GM10248 (cell line): ENCODE data around the gene SLC4A4.

ENCODE experiments used
- CTCF ChIA-PET: fragments of 300-600 bp; sonication (Branson Sonifier 250); formaldehyde crosslinking; extraction: SDS; loops from one replicate; lab custom pipeline; 2021; ENCODE audit warnings: antibody characterized with exemption; lab: Yijun Ruan, JAX
- POLR2A ChIA-PET: fragments of 350-650 bp; sonication (Branson Sonifier 250); formaldehyde crosslinking; extraction: SDS; loops from one replicate; lab custom pipeline; 2020; ENCODE audit warnings: antibody characterized with exemption; lab: Yijun Ruan, JAX
- DNase-seq: peaks from one replicate; pipeline ENCODE4 v3.0.0; 2012; ENCODE audit errors: extremely low spot score
- TF ChIP-seq, protein P1 (sequence below): IDR thresholded peaks from 2 replicates; pipeline ENCODE4 v1.5.1; 2012; ENCODE audit warnings: mild to moderate bottlenecking, low read depth; ENCODE audit errors: extremely low read depth, missing control alignments, control extremely low read depth

Gene SLC4A4

DNA sequence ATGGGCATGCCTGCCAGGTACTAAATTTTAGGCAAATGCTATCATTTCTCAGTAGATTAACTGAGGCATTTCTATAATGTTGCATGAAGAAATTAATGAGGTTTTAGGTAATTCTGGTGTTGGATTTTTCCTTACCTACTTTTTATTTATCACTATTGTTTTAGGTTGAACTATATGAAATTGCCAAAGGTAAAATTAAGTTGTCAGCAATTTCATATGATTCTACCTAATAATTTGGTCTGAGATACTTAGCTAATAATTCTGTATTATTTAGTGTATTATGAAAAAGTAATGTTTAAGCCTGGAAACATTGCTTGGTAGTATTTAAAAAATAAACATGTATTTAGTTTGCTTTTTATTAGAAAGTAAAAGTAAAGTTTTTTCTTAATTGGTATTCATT, 22.7 kb downstream of the SLC4A4 start:
- TF ChIP-seq, protein P1, sequence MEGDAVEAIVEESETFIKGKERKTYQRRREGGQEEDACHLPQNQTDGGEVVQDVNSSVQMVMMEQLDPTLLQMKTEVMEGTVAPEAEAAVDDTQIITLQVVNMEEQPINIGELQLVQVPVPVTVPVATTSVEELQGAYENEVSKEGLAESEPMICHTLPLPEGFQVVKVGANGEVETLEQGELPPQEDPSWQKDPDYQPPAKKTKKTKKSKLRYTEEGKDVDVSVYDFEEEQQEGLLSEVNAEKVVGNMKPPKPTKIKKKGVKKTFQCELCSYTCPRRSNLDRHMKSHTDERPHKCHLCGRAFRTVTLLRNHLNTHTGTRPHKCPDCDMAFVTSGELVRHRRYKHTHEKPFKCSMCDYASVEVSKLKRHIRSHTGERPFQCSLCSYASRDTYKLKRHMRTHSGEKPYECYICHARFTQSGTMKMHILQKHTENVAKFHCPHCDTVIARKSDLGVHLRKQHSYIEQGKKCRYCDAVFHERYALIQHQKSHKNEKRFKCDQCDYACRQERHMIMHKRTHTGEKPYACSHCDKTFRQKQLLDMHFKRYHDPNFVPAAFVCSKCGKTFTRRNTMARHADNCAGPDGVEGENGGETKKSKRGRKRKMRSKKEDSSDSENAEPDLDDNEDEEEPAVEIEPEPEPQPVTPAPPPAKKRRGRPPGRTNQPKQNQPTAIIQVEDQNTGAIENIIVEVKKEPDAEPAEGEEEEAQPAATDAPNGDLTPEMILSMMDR, result no peak
- ChIA-PET POLR2A (no interaction called here), CTCF (interaction anchor here (1.1 kb wide), 1 partner anchor 13 kb away, joined by 3 read pairs; no protein-coding TSS in a partner anchor)
- no peak for DNase-seq

DNA sequence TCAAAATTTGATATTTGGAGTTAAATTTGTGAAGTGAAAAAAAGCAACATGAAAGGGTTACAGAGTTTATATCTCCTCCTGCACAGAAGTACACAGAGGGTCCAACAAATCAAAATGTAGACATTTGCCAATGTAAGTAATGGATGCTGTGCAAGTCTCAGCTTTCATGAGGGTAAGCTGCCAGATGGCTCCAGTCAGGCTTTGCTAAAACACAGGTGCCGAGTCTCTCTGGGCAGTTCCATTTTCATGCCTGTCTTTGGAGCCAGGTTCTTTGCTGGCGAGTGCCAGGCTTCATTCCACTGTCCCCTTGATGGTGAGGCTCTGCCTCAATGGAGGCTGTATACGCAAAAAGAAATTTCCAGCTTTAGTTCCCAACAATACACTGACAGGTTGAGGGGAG, 27.9 kb downstream of the SLC4A4 start:
- POLR2A ChIA-PET, result no interaction called here
- DNase-seq, result no peak
- TF ChIP-seq, protein P1, result no peak
- CTCF ChIA-PET, result interaction anchor here (0.8 to 1.7 kb wide), 3 partner anchors 12 to 61 kb away, joined by 3 read pairs; no protein-coding TSS in a partner anchor

- TF ChIP-seq, protein P1, result no peak
- ChIA-PET POLR2A (no interaction called here), CTCF (interaction anchor here (0.8 to 1.1 kb wide), 2 partner anchors 13 to 62 kb away, joined by 3 read pairs; no protein-coding TSS in a partner anchor)
- DNase-seq, result no peak
Observed at GRCh38 chr4:71367546-71367945, 28.7 kb downstream of the SLC4A4 start.

DNA sequence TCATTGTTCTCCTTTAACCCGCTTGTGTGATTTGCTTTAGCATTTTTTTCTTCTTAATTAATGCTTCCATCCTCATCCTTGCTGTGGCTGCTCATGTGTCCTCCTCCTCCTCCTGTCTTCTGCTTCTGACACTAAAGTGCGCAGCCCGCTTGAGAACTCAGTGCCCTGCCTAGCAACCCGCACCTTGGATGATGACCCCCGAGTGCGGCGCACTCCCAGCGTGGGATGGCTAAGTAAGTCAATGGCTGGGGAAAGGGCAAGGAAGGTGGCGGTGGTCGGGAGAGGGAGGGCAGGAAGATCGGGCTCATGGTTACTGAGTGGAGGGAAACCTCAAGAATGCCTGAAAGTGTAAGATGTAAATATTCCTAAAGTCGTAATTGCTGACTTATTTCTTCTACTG, 30.1 kb downstream of the SLC4A4 start:
- POLR2A ChIA-PET, result no interaction called here
- TF ChIP-seq, protein P1, result no peak
- DNase-seq, result no peak
- CTCF ChIA-PET, result no interaction called here

- DNase-seq, result no peak
- ChIA-PET POLR2A (no interaction called here), CTCF (no interaction called here)
- TF ChIP-seq, protein P1, result no peak
Observed at GRCh38 chr4:71369536-71369935, 30.7 kb downstream of the SLC4A4 start.

GRCh38 chr4:71375494-71375893, 36.7 kb downstream of the SLC4A4 start:
- ChIA-PET POLR2A (no interaction called here), CTCF (interaction anchor here (1.7 kb wide), 1 partner anchor 8 kb away, joined by 3 read pairs; no protein-coding TSS in a partner anchor)
- TF ChIP-seq, protein P1, result no peak
- no peak for DNase-seq

GRCh38 chr4:71377561-71377960, 38.7 kb downstream of the SLC4A4 start:
- ChIA-PET CTCF (no interaction called here), POLR2A (no interaction called here)
- no peak for DNase-seq
- TF ChIP-seq, protein P1, result no peak
